T-helper 9 cell (primary cell): Measurements from ENCODE around the gene PLEKHG2.

Source experiments
- DNase-seq: peaks from one replicate; pipeline ENCODE4 v3.0.0-alpha.2; 2020

PLEKHG2 gene

DNA sequence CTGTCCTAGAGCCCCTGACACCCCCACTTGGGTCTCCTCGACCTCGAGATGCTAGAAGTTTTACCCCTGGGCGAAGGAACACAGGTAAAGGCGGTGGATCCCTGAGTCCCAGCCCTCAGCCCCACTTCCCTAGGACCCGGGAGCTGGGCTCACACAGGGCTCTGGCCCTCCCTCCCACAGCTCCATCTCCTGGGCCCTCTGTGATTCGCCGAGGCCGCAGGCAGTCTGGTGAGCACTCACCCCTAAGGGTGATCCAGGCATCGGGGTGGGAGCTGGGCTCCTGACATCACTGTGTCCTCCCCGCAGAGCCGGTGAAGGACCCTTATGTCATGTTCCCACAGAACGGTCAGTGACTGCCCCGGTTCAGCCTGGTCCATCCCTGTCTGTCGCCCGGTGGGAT lies 8.3 kb downstream of the PLEKHG2 start:
- DNase-seq, result no peak

- DNase-seq, result no peak
Measured at GRCh38 chr19:39422020-39422419, 9.6 kb downstream of the PLEKHG2 start.

DNA sequence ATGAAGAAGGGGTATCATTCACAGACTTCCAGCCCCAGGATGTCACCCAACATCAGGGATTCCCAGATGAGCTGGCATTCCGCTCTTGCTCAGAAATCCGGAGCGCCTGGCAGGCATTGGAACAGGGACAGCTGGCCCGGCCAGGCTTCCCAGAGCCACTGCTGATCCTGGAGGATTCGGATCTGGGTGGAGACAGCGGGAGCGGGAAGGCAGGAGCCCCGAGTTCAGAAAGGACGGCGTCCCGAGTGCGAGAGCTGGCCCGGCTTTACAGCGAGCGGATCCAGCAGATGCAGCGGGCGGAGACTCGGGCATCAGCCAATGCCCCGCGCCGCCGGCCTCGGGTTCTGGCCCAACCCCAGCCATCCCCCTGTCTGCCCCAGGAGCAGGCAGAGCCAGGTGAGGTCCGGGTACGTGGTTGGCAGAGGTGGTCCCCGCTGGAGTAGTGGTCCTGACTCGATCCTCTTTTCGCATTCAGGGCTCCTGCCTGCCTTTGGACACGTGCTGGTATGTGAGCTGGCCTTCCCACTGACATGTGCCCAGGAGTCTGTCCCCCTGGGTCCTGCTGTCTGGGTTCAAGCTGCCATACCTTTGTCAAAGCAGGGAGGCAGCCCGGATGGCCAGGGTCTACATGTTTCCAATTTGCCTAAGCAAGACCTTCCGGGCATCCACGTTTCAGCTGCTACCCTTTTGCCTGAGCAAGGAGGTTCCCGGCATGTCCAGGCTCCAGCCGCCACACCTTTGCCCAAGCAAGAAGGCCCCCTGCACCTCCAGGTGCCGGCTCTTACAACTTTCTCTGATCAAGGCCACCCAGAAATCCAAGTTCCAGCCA lies 11.0 kb downstream of the PLEKHG2 start:
- no peak for DNase-seq

DNA sequence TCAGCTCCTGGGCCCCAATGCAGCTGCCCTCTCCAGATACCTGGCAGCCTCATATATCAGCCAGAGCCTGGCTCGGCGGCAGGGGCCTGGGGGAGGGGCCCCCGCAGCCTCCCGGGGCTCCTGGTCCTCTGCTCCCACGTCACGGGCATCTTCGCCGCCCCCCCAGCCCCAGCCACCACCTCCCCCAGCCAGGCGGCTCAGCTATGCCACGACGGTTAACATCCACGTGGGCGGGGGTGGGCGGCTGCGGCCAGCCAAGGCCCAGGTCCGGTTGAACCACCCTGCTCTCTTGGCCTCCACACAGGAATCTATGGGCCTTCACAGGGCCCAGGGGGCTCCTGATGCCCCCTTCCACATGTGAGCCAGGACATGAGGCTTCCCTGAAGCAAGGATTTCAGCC lies 12.5 kb downstream of the PLEKHG2 start:
- no peak for DNase-seq

- no peak for DNase-seq
Measured at GRCh38 chr19:39425744-39426143, 13.3 kb downstream of the PLEKHG2 start.

GRCh38 chr19:39426170-39426569 lies 13.7 kb downstream of the PLEKHG2 start:
- no peak for DNase-seq

GRCh38 chr19:39427707-39428106 lies 15.2 kb downstream of the PLEKHG2 start:
- no peak for DNase-seq

DNA sequence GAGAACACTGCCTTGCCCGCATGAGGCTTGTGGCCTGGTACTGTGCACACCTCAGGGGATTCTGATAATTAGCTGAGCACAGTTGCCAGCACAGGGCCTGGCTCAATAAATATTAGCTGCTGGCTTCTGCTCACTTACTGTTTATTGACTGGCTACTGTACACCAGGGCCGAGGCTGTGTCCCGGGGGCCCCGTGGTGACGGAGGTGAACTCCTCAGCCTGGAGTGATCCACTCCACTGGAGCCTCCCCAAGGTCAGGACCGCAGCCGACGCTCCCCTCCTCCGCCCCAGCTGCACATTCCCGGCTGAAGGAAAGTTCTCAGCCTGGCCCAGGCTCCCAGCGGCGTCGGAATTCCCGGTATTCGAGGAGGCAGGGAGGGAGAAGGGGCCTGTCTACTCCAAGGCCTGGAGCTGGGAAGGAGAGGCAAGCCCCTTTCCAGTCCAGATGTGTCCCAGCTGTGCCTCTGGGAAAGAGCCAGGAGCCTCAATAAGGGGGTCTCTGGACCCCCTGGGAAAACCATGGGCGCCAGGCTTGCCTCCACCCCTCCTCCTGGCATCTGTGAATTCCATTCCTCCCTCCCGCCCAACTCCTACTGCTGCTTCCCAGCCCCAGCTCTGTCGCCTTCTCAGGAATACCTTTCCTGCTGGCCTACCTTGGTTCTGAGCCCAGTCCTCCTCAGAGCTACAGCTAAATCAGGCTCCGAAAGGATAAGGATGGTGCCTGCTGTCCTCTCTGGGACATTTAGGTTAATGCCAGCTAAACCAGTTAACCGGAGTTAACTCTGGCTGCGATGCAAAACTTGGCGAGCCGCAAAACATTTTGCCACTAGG lies 16.0 kb downstream of the PLEKHG2 start:
- DNase-seq, result no peak

DNA sequence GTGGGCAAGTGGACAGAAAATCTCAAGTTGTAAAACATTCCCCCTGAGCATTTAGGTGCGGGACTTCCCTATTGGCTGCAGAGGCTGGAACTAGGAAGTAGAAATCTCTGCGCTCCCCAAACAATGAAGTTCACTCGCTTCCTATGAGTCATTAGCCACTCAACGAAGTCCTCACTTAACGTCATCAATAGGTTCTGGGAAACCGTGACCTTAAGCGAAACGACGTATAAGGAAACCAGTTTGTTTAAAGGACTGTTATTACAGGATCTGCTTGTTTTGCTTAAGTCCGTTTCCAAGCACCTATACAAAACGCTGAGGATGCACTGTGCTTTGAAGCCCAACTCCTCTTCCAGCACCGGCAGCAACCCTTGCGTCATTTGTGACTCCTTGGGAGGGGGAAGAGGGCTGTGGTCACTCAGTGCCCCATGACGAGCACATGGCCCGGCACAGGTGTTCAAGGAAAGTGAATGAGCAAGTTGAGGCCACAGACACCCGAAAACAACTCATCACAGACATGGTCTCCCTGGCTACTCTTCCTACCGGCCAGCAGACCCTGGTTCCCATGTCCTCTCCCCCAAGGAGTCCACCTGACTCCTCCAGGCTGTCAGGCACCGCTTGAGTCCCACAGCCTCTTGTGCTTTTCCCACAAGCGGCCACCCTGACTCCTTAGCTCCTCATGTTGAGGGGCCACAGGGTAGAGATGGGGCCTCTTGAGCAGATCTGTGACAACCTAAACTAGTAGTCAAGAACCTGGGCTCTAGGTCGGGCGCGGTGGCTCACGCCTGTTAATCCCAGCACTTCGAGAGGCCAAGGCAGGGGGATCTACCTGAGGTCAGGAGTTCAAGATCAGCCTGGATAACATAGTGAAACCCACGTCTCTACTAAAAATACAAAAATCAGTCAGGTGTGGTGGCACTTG lies 18.5 kb downstream of the PLEKHG2 start:
- DNase-seq, result peak; percentile 70

GRCh38 chr19:39432677-39433025 lies 20.2 kb downstream of the PLEKHG2 start:
- DNase-seq, result no peak

DNA sequence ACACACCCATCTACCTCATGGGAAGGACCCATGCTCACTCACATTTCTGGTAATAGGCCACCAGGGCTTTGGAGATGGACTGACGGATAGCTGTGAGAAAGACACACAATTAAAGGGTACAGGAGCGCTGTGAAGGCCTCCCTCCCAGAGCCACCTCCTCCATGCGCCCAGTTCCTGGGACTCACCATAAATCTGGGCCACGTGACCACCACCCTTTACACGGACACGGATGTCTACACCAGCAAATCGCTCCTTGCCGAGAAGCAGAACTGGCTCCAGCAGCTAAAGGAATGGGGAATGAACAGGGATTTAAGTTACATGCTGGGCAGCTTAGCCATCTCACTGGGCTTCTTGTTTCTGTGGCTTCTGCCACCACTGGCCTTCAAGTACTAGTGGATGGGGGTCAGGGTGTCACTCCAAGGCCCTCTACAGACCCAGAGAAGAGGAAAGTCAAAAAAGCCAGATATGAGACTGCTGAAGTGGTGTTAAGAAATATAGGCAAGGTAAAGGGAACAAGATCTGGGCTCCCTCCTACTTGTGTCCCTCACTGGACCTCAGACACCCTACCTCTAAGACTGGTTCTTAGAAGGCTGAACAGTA lies 21.1 kb downstream of the PLEKHG2 start:
- DNase-seq, result no peak

GRCh38 chr19:39434123-39435076 lies 21.9 kb downstream of the PLEKHG2 start:
- no peak for DNase-seq

- DNase-seq, result peak; percentile 99
Measured at GRCh38 chr19:39435499-39436349, 23.3 kb downstream of the PLEKHG2 start, which contains the start of gene RPS16. TSS of gene RPS16 (minus strand) at chr19:39435949. CDS start at chr19:39435895, 54 bp downstream.

DNA sequence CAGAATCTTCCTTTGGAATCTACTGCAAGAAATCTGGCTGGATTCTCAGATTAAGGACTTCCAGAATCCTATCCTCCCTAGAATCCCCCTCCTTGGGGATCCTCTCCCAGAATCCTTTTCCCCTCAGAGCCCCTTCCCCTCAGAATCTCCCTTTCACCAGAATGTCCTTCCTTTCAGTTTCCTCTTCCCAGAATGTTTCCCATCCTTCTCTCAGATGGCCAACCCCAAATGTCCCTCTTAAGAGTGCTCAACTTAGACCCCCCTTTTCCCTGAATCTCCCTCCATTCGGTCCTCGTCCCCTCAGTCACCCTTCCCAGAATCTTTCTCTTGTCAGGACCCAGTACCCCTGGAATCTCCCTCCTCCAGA lies 23.9 kb downstream of the PLEKHG2 start:
- DNase-seq, result no peak

GRCh38 chr19:39438270-39438934 lies 25.9 kb downstream of the PLEKHG2 start:
- no peak for DNase-seq

- no peak for DNase-seq
Measured at GRCh38 chr19:39444598-39445195, 32.2 kb downstream of the PLEKHG2 start.

DNA sequence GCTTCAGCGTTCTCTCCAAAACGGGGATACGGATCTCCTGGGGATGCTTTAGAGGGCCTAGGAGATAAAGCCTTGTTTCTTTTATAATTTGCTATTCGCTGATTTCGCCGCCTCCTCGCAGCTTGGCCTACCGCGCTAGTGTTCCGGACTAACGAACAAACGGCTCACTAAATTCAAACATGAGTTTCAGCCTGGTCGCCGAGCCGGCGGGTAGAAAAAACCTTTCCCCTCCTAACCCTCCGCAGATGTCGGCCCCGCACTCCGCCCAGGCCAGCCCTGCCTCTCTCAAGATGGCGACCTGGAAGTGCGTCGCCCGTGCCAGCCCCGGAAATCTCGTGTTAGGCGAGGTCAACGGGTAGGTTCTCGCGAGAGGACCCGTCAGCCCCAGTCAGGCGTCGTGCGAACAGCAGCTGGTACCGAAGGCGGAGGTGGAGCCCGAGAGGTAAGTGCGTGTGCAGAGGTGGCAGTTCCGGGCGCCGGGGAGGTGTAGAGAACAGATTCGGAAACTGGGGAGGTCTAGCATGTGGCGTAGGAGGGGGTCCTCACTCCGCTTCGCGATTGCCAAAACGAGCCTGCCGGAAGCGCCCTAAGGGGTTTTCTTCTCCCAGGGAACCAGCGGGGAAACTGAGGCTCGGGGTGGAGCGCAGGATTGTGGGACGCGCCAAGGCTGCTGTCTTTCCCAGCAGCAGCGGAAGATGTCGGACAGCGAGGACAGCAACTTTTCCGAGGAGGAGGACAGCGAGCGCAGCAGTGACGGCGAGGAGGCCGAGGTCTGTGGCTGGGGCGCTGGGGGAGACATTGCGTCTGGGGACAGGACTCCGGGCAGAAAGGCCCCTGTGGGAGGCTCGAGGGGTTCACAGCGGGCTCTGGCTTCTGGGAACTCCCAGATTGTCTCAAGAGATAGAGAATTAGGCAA lies 33.0 kb downstream of the PLEKHG2 start, which contains the start of gene SUPT5H:
SUPT5H (plus strand) TSS at position 387 of the 916 bp plus-strand sequence; CDS start at position 696, 309 bp downstream.
- DNase-seq, result peak; percentile 96
